Stomach (tissue), 9 donors: ENCODE data around the gene NME1. TPM values are rescaled to one million over a fixed set of nuclear protein-coding genes. Genes with fewer than 3 reads are reported as not detected.

ENCODE experiments used
- DNase-seq, 2 donors: peaks; one replicate each; pipeline versions ENCODE4 v3.0.0 to v3.0.0-alpha.2; 2013 to 2019
- H3K27ac ChIP-seq, 5 donors: fragments of 200-600 bp in 4 of 5; sonication (generic) in 4 of 5; one replicate each; pipeline ENCODE4 v1.5.1; 2013 to 2019; ENCODE audit warnings: mild to moderate bottlenecking in 1 of 5, moderate library complexity in 1 of 5
- H3K27me3 ChIP-seq, 3 donors: fragments of 200-600 bp; sonication (generic); one replicate each; pipeline ENCODE4 v1.5.1; 2017 to 2019; ENCODE audit warnings: mixed run types in 1 of 3
- H3K36me3 ChIP-seq, 4 donors: fragments of 200-600 bp; sonication (generic); 1 replicate in 3 of 4; 2 replicates in 1 of 4; pipeline ENCODE4 v1.5.1; 2016 to 2019
- H3K4me1 ChIP-seq, 4 donors: fragments of 200-600 bp; sonication (generic); one replicate each; pipeline ENCODE4 v1.5.1; 2016 to 2019
- H3K4me3 ChIP-seq, 4 donors: fragments of 200-600 bp; sonication (generic) in 3 of 4; one replicate each; pipeline ENCODE4 v1.5.1; 2016 to 2019; ENCODE audit warnings: mild to moderate bottlenecking in 1 of 4
- H3K9me3 ChIP-seq, 4 donors: fragments of 200-600 bp; sonication (generic); one replicate each; pipeline ENCODE4 v1.5.1; 2016 to 2019
- CTCF ChIP-seq, 7 experiments: fragments of 450-650 bp in 4 of 7; fragments of 200-600 bp in 3 of 7; sonication (generic) in 3 of 7; IDR thresholded peaks; one replicate each; pipeline ENCODE4 v1.5.1; 2016 to 2019; ENCODE audit warnings: antibody characterized with exemption in 7 of 7, control low read depth in 2 of 7, mild to moderate bottlenecking in 1 of 7
- EP300 ChIP-seq: sonication (generic); formaldehyde crosslinking; IDR thresholded peaks from one replicate; pipeline ENCODE4 v1.6.1; 2017; ENCODE audit warnings: antibody characterized with exemption
- POLR2A ChIP-seq, 4 donors: fragments of 450-650 bp; IDR thresholded peaks; one replicate each; pipeline ENCODE4 v1.6.1; 2016; ENCODE audit warnings: antibody characterized with exemption in 4 of 4, control low read depth in 2 of 4, mild to moderate bottlenecking in 1 of 4, moderate library complexity in 1 of 4
- POLR2AphosphoS5 ChIP-seq, 3 donors: sonication (generic); formaldehyde crosslinking; IDR thresholded peaks; one replicate each; pipeline ENCODE4 v1.6.1; 2016; ENCODE audit warnings: antibody characterized with exemption in 3 of 3
- WGBS, 5 donors: extraction: QIAGEN DNeasy Blood & Tissue Kit in 3 of 5; methylation state at CpG; one replicate each; pipeline versions ENCODE4 v1.1.5 to v1.1.7; 2013 to 2018; 5-methylcytosine and 5-hydroxymethylcytosine counted together
- intact Hi-C: fragments of 100-400 bp; cut with DNase I; formaldehyde crosslinking; loops from one replicate; pipeline ENCODE4 v1.15.1; 2023; ENCODE audit warnings: low total_unique reads
- polyA plus RNA-seq, 3 donors: library from polyadenylated mRNA; stranded (reverse); fragments of 200-250 nt; gene quantifications; one replicate each; pipeline ENCODE4 v1.2.3, GENCODE V29; 2013
- total RNA-seq, 5 donors: library from RNA; depleted of rRNA; stranded (reverse); fragments of >200 nt; gene quantifications; one replicate each; pipeline versions ENCODE4 v1.1.0 to v1.2.3, GENCODE V29; 2014 to 2016
- donor health status: healthy with polysubstance abuse.
- donor health status: Bipolar disorder and iron deficiency.
- donor health status: healthy.

The NME1 gene
- total and polyA plus RNA-seq, 8 donors, result 2.2 to 135 (median 44.1) TPM; not detected in 1

GRCh38 chr17:51161541-51161940 is 8.2 kb downstream of the NME1 start:
- Histone ChIP-seq H3K36me3 (peaks cover 15 to 63% (median 53%) of the 10 kb centered on the region in 4 donors), H3K4me1 (peaks cover 0 to 9% (median 9%) of the 10 kb centered on the region in 4 donors), H3K9me3 (no peaks in the 10 kb centered on the region), H3K4me3 (no peak overlapping the region), H3K27ac (no peak overlapping the region), H3K27me3 (no peaks in the 10 kb centered on the region)
- intact Hi-C loops, result no loop called here
- 61 to 89% (median 84%) methylated on average over 3 of the region's 3 CpGs for WGBS, 5 donors
- TF ChIP-seq CTCF (IDR thresholded peaks at IDR 0.05) (no peak), POLR2A (IDR thresholded peaks at IDR 0.05) (no peak), POLR2AphosphoS5 (IDR thresholded peaks at IDR 0.05) (no peak), EP300 (no peak)
- no peak for DNase-seq

- Histone ChIP-seq H3K27me3 (no peaks in the 10 kb centered on the region), H3K9me3 (no peaks in the 10 kb centered on the region), H3K4me1 (peaks cover 9 to 27% (median 23%) of the 10 kb centered on the region in 4 donors), H3K4me3 (peak overlapping the region; percentile 77 to 97 (median 94)), H3K36me3 (peaks cover 26 to 56% (median 54%) of the 10 kb centered on the region in 4 donors), H3K27ac (peak overlapping the region; percentile 80 to 95 (median 95))
- DNase-seq, result peak in 1 of 2 donors; percentile 54
- intact Hi-C loops, result no loop called here
- WGBS, 5 donors, result 51 to 68% (median 53%) methylated on average over 12 to 16 of the region's 16 CpGs
- TF ChIP-seq POLR2A (IDR thresholded peaks at IDR 0.05) (no peak), EP300 (no peak), POLR2AphosphoS5 (IDR thresholded peaks at IDR 0.05) (no peak), CTCF (IDR thresholded peaks at IDR 0.05) (no peak)
Measured at GRCh38 chr17:51164911-51165679, 11.7 kb downstream of the NME1 start.

GRCh38 chr17:51165680-51166197 is 12.4 kb downstream of the NME1 start:
- Histone ChIP-seq H3K27me3 (no peaks in the 10 kb centered on the region), H3K4me1 (peaks cover 9 to 27% (median 23%) of the 10 kb centered on the region in 4 donors), H3K27ac (peak overlapping the region; percentile 80 to 95 (median 95)), H3K36me3 (peaks cover 28 to 56% (median 54%) of the 10 kb centered on the region in 4 donors), H3K9me3 (no peaks in the 10 kb centered on the region), H3K4me3 (peak overlapping the region; percentile 77 to 97 (median 94))
- TF ChIP-seq EP300, result no peak
- TF ChIP-seq POLR2A (IDR thresholded peaks at IDR 0.05), result no peak
- no peak for TF ChIP-seq CTCF (IDR thresholded peaks at IDR 0.05)
- TF ChIP-seq POLR2AphosphoS5 (IDR thresholded peaks at IDR 0.05), result no peak
- intact Hi-C loops, result no loop called here
- peak in 1 of 2 donors; percentile 28 for DNase-seq
- 6 to 16% (median 8%) methylated on average over 21 of the region's 21 CpGs for WGBS, 5 donors

- no peaks in the 10 kb centered on the region for H3K9me3 ChIP-seq
- intact Hi-C loops, result no loop called here
- H3K4me1 ChIP-seq, result peaks cover 9 to 27% (median 23%) of the 10 kb centered on the region in 4 donors
- H3K36me3 ChIP-seq, result peaks cover 34 to 56% (median 54%) of the 10 kb centered on the region in 4 donors
- 0 to 1% (median 1%) methylated on average over 23 to 98 of the region's 98 CpGs for WGBS, 5 donors
- H3K27me3 ChIP-seq, result no peaks in the 10 kb centered on the region
- peak within 1 kb of the TSS; percentile 77 to 97 (median 94) for H3K4me3 ChIP-seq
- peak; percentile 92 to 96 for DNase-seq
- TF ChIP-seq POLR2AphosphoS5 (IDR thresholded peaks at IDR 0.05), result peak; percentile 44 to 93 (median 84)
- TF ChIP-seq CTCF (IDR thresholded peaks at IDR 0.05), result no peak
- no peak for TF ChIP-seq EP300
- peak in 1 of 4 donors; percentile 79 for TF ChIP-seq POLR2A (IDR thresholded peaks at IDR 0.05)
- H3K27ac ChIP-seq, result peak within 1 kb of the TSS; percentile 80 to 95 (median 95)
Measured at GRCh38 chr17:51166198-51166986, 13.0 kb downstream of the NME1 start, which contains the start of gene NME2. NME2 (plus strand) TSS chr17:51166411; CDS start chr17:51166831, 420 bp downstream.
